NCI-H2196 (cell line): ENCODE results near the gene LAIR2.
A peak's percentile ranks its signal among the peaks of the same experiment; 100 is the strongest.
"Not testable (repeated sequence)": the region's sequence is repeated elsewhere in the genome, so short reads cannot be mapped to it uniquely, and the experiment has no call there.

Experiments
- DNase-seq: peaks from one replicate; lab custom pipeline; 2025; ENCODE audit not compliant: unreplicated experiment; lab: John Stamatoyannopoulos, UW

Gene LAIR2

DNA sequence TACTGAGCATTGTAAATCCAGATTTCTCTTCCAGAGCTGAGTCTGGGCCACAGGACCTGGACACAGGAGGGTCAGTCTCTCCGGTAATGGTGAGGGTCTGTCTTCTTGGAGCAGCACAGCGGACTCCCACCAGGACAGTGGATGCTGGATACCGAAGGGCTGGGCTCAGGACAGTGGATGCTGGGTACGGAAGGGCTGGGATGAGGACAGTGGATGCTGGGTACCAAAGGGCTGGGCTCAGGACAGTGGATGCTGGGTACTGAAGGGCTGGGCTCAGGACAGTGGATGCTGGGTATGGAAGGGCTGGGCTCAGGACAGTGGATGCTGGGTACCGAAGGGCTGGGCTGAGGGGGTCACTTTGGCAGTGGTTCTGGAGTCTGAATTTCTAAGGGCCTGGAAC is 9.6 kb upstream of the LAIR2 start:
- DNase-seq, result not testable (repeated sequence)

GRCh38 chr19:54493967-54494585 is 8.6 kb upstream of the LAIR2 start:
- DNase-seq, result no peak

GRCh38 chr19:54495284-54495683 is 7.3 kb upstream of the LAIR2 start:
- not testable (repeated sequence) for DNase-seq

- DNase-seq, result not testable (repeated sequence)
These were observed 4.7 kb upstream of the LAIR2 start for GRCh38 chr19:54497747-54498450.

DNA sequence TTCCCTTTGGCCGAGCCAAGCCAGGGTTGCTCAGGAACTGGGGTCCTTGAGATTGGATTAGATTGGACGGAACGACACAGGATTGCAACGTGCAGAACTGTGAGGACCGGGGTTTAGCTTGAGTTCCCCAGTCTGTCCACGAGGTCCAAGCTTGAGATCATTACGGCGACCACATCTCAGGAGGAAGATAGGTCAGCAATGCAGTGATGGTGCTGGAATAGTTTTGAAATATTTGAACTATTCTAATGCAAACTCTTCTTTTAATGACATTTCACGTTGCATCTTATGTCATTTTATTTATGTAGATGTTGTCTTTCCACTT is 4.2 kb upstream of the LAIR2 start:
- DNase-seq, result not testable (repeated sequence)

- DNase-seq, result not testable (repeated sequence)
These were observed 2.9 kb downstream of the LAIR2 start for GRCh38 chr19:54505542-54505941.

- DNase-seq, result no peak
These were observed 3.4 kb downstream of the LAIR2 start for GRCh38 chr19:54506079-54506478.

- not testable (repeated sequence) for DNase-seq
These were observed 4.5 kb downstream of the LAIR2 start for GRCh38 chr19:54507038-54507717.

- DNase-seq, result no peak
These were observed 5.2 kb downstream of the LAIR2 start for GRCh38 chr19:54507824-54508223.

- not testable (repeated sequence) for DNase-seq
These were observed 5.9 kb downstream of the LAIR2 start for GRCh38 chr19:54508487-54508886.

- not testable (repeated sequence) for DNase-seq
These were observed 6.7 kb downstream of the LAIR2 start for GRCh38 chr19:54509200-54509940.

GRCh38 chr19:54515156-54515555 is 12.5 kb downstream of the LAIR2 start:
- DNase-seq, result no peak

- DNase-seq, result peak; percentile 87
These were observed 14.9 kb downstream of the LAIR2 start for GRCh38 chr19:54517483-54517882.

GRCh38 chr19:54518844-54519243 is 16.2 kb downstream of the LAIR2 start:
- peak; percentile 82 for DNase-seq

- DNase-seq, result no peak
These were observed 18.6 kb downstream of the LAIR2 start for GRCh38 chr19:54521022-54521859.

DNA sequence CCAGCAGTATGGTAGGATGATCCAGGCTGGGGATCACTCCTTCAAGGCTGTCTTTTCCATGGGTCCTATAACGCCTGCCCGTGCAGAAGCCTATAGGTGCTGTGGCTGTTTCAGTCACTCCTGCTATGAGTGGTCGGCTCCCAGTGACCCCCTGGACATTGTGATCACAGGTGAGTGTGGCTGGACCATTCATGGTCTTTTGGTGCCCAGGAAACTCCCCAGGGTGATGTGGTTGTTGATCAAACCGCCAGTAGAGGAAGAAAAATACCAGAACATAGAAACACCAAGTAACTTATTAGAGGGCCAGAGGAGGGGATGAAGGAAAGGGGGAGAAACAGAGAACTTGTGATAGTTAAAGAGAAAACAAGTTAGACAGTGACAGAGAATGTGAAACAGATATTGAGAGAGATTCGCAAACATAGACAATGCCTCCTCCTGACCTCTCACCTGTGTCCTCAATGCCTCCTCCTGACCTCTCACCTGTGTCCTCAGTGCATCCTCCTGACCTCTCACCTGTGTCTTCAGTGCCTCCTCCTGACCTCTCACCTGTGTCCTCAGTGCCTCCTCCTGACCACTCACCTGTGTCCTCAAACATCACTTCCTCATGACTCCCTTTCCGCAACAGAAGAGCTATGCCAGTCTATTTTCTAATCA is 19.4 kb downstream of the LAIR2 start:
- no peak for DNase-seq

- DNase-seq, result no peak
These were observed 20.8 kb downstream of the LAIR2 start for GRCh38 chr19:54523403-54523802.

DNA sequence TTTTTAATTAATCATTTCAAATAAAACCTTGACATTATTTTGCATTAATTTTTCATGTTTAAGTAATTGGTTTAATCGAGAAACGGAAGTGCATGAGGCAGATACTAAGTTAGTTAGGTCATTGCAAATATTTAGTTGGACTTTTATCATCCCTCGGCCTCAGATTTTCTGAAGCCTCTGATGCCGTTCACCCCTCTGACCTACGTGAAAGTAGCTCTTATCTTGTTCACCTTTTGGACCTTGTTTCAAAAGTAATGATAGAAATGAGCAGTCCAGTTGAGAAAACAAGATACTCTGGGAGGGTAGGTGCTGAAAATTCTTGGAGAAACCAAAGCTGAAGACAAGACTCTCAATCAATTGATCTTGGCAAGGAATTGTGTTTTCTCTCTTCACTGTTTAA is 23.0 kb downstream of the LAIR2 start:
- DNase-seq, result no peak

- DNase-seq, result no peak
These were observed 24.3 kb downstream of the LAIR2 start for GRCh38 chr19:54526972-54527371.

DNA sequence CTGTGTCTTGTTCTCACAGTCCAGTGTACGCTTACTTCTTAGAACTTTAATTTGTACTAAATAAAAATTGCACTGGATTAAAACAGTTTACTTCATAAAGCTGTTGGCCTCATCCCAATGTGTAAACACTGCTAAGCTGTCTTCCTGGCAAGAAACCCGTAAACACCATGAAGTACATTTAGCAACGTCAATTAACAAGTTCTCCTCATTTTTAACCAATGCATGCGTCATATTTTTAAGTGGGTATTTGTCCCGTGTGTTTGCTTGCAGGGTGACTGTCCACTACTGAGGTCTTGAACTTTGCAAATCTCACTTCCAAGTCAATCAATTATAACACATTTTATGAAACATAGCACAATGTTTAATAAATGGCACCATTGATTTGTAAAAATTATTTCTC is 28.2 kb downstream of the LAIR2 start:
- DNase-seq, result peak; percentile 49
